Dendritic cell treated with granulocyte-macrophage colony-stimulating factor and Interleukin-4, amounts not matched to agents 40 ng/mL and 50 ng/mL, for 4 days (primary cell): ENCODE measurements around the gene KMT2D.

Experiments used
- H3K27ac Mint-ChIP-seq: one replicate; pipeline ENCODE4 v1.8.0; 2022; ENCODE audit warnings: mild to moderate bottlenecking, mixed read lengths
- H3K27me3 Mint-ChIP-seq: one replicate; pipeline ENCODE4 v1.8.0; 2022; ENCODE audit warnings: mild to moderate bottlenecking, mixed read lengths
- H3K36me3 Mint-ChIP-seq: one replicate; pipeline ENCODE4 v1.8.0; 2022; ENCODE audit warnings: low read depth, mixed read lengths
- H3K4me1 Mint-ChIP-seq: one replicate; pipeline ENCODE4 v1.8.0; 2022; ENCODE audit warnings: low read depth, mixed read lengths
- H3K4me3 Mint-ChIP-seq: one replicate; pipeline ENCODE4 v1.8.0; 2022; ENCODE audit warnings: mild to moderate bottlenecking, moderate library complexity, mixed read lengths
- H3K9me3 Mint-ChIP-seq: one replicate; pipeline ENCODE4 v1.8.0; 2022; ENCODE audit warnings: mixed read lengths
- intact Hi-C: fragments of 100-400 bp; cut with micrococcal nuclease; formaldehyde crosslinking; loops from one replicate; pipeline ENCODE4 v1.15.0; 2022

KMT2D gene

GRCh38 chr12:49092816-49093406 is 32.3 kb upstream of the KMT2D start:
- intact Hi-C loops: no loop called here
- Mint-ChIP-seq H3K4me3 (no peak overlapping the region), H3K27me3 (peaks cover 83% of the 10 kb centered on the region), H3K36me3 (peaks cover 27% of the 10 kb centered on the region), H3K27ac (no peak overlapping the region), H3K4me1 (peaks cover 65% of the 10 kb centered on the region), H3K9me3 (no peaks in the 10 kb centered on the region)

DNA sequence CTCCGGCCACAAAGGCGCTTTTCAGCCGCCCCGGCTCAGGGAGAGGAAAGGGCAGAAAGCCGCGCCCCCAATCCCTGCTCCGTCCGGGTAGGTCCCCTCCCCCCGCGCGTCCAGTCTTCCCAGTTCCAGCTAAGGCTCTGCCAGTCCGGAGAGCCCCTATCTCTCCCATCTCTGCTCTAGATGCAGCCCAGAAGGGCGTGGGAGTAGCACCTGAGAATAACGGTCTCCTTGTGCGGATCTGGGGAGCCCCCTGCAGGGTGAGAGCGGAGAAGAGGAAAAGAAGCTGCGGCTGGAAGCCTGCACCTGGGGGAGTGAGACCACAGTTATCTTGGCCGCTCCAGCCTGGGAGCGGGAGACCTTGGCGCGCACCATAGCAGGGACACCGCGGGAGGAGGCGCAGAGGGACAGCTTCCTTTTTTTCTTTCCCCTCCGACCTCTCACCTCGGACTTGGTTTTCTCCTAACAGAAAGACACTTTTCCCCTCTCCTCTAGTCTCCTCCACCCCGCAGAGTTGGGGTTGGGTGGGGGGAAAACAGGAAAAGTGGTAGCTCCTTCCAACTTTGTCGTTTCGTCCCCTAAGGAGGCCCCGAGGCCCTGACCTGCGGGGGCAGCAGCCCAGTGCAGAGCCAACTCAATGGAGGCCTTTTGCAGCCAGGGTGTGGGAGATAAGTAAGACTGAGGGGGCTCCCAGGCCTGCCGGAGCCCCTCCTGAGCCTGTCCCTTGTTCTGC is 31.7 kb upstream of the KMT2D start:
- Mint-ChIP-seq H3K36me3 (peaks cover 20% of the 10 kb centered on the region), H3K27ac (no peak overlapping the region), H3K9me3 (no peaks in the 10 kb centered on the region), H3K4me1 (peaks cover 65% of the 10 kb centered on the region), H3K4me3 (peak overlapping the region; percentile 53), H3K27me3 (peaks cover 86% of the 10 kb centered on the region)
- intact Hi-C loops: no loop called here

DNA sequence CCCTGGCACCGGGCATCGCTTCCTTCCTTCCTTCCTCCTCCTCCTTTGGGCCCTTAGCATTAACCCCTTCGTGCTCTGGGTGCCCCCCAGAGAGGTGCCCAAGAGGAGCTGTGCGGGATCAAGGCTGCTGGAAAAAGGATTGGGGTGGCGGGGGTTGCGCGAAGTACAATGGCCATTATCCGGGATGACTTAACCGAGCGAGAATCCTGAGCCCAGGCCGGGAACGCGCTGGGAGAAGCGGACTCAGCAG is 31.2 kb upstream of the KMT2D start:
- intact Hi-C loops: no loop called here
- H3K9me3 Mint-ChIP-seq: no peaks in the 10 kb centered on the region
- H3K27ac Mint-ChIP-seq: no peak overlapping the region
- H3K36me3 Mint-ChIP-seq: peaks cover 15% of the 10 kb centered on the region
- H3K27me3 Mint-ChIP-seq: peaks cover 90% of the 10 kb centered on the region
- H3K4me3 Mint-ChIP-seq: peak overlapping the region; percentile 53
- H3K4me1 Mint-ChIP-seq: peaks cover 65% of the 10 kb centered on the region

DNA sequence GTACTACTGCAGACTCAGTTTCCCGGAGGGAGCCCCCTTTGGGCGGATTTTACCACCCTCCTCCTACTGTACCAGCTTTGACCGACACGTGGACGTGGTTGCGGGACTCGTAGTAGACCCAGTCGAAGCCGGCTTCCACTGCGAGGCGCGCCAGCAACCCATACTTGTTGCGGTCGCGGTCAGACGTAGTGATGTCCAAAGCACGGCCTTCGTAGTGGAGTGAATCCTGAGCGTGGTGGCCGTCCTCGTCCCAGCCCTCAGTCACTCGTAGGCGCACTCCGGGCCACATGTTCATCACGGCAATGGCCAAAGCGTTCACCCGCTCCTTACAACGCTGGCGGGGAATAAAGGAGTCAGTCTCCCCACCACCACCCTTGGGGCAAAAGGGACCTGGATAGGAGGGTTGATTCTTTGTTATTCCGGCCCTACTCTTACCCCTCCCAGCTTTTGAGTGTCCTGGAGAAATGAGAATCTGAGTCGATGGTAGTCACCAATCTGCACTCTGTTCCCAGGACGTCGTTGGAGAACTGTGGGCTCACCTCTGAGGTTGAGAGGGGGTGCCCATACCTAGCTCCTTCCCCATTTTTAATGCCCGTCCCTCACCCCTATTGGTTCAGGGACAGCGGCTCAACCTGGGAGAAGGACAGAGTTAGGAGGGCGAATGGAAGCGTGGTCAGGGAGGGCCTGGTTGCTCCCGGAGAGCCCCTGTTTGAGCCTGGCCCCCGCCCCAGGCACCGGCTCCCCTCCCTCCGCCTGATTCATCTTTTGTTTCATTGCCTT is 30.7 kb upstream of the KMT2D start:
- H3K9me3 Mint-ChIP-seq: no peaks in the 10 kb centered on the region
- H3K36me3 Mint-ChIP-seq: peaks cover 10% of the 10 kb centered on the region
- peaks cover 89% of the 10 kb centered on the region for H3K27me3 Mint-ChIP-seq
- peak overlapping the region; percentile 53 for H3K4me3 Mint-ChIP-seq
- intact Hi-C loops: no loop called here
- H3K4me1 Mint-ChIP-seq: peaks cover 65% of the 10 kb centered on the region
- H3K27ac Mint-ChIP-seq: no peak overlapping the region

DNA sequence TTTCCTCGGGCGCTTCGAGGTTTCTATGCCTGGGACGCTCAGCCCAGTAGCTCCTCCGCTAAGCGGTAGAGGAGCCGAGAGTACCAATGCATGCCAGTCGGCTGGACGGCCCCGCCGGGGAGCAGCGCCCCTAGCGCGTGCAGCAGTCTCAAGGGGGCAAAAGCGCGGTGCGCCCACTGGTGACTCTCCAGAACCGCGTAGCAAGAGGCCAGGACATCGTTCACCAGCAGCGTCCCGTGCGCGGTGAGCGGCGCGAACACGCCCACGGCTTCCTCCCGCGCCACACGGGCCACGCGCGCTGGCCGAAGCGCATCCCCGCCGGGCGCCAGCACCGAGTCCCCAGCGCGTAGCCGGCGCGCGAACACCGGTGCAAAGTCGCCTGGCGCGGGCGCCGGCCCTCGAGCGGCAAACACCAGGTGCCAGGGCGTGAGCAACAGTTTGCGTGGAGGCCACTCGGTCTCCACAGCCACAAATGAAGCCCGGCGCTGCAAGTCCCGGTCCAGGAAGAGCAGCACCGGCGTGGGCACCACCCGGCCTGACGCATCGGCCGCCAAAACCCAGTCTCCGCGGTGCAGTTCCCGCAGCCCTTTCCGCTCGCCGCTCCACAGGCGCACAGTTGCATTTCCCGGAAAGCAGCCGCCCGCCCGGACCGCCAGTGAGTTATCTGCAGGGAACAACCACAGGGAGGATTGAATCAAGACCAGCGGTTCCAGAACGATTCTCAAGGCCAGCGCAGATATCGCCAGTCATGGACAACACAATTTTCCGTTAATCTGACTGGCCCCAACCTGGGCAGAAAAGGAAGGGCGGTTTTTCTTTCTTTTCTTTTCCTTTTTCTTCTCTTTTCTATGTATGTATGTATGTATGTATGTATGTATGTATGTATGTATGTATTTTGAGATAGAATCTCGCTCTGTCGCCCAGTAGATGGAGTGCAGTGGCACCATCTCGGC is 29.5 kb upstream of the KMT2D start:
- Mint-ChIP-seq H3K4me1 (peaks cover 61% of the 10 kb centered on the region), H3K27ac (no peak overlapping the region), H3K36me3 (no peaks in the 10 kb centered on the region), H3K27me3 (peaks cover 81% of the 10 kb centered on the region), H3K4me3 (peak overlapping the region; percentile 66), H3K9me3 (no peaks in the 10 kb centered on the region)
- intact Hi-C loops: no loop called here

DNA sequence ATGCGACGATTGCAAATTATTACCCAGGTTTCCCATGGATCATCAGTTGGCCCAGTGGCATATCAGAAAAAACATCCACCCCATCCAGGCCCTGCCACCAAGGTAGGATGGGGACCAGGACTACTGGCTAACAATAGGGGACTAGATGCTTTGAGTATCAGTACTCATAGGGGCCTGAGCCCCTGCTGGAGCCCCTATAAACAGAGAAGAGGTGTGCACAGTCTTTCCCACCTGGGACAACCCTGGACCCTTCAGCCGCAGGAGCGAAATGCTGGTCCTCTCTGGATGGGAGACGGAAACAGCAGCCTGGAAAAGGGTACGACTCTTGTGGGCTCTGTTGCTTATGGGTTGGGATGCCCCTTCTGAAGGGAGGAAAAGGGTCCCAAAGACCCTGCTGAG is 28.3 kb upstream of the KMT2D start:
- Mint-ChIP-seq H3K4me1 (peaks cover 50% of the 10 kb centered on the region), H3K4me3 (no peak overlapping the region), H3K36me3 (no peaks in the 10 kb centered on the region), H3K27me3 (peaks cover 76% of the 10 kb centered on the region), H3K9me3 (no peaks in the 10 kb centered on the region), H3K27ac (no peak overlapping the region)
- intact Hi-C loops: loop anchor here (1.0 kb wide), 2 partner anchors 32 to 146 kb away; no protein-coding TSS in a partner anchor

DNA sequence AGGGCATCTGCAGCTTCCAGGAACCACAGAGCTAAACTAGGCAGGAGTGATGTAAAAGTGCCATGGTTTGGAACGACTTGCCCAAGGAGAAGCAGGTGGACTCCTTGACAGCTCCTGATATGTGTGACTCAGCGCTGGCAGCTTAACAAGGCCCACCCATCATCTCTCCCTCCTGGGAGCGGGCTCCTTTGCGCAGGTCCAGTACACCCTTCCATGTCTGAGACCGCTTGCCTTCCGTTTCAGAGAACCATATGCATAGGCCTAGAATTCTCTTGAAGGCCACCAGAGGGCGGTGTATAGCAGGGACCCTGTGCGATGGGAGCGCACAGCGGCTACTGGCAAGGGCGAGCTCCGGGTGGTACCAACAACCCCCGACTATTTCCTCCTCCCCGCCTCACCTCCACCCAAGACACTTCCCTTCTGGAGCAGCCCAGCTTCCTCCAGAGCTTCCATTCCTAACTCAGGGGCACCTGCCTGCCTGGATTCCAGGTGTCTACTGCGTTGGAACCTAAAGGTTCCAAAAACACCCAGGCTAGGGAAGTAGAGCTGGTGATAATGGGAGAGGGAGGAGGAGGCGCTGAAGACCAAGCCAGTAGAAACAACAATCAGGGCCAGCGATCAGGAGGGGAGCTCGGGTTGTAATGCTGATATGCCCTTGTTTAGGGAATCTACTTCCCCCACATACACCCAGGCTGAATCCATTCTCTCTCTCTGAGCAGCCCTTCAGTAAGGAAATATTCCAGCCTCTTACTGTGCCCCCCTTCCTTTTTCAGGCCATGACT is 27.7 kb upstream of the KMT2D start:
- peaks cover 70% of the 10 kb centered on the region for H3K27me3 Mint-ChIP-seq
- H3K27ac Mint-ChIP-seq: no peak overlapping the region

GRCh38 chr12:49086116-49086515 is 25.5 kb upstream of the KMT2D start:
- Mint-ChIP-seq H3K4me3 (no peak overlapping the region), H3K36me3 (no peaks in the 10 kb centered on the region), H3K9me3 (no peaks in the 10 kb centered on the region), H3K4me1 (peaks cover 28% of the 10 kb centered on the region), H3K27ac (no peak overlapping the region), H3K27me3 (peaks cover 51% of the 10 kb centered on the region)
- intact Hi-C loops: no loop called here

More for the DNA sequence above, 27.7 kb upstream of the KMT2D start:
- no peaks in the 10 kb centered on the region for H3K36me3 Mint-ChIP-seq
- no peaks in the 10 kb centered on the region for H3K9me3 Mint-ChIP-seq
- H3K4me3 Mint-ChIP-seq: peak overlapping the region; percentile 48
- H3K4me1 Mint-ChIP-seq: peaks cover 45% of the 10 kb centered on the region
- intact Hi-C loops: loop anchor here (1.0 kb wide), 2 partner anchors 33 to 147 kb away; no protein-coding TSS in a partner anchor

GRCh38 chr12:49084438-49084837 is 23.8 kb upstream of the KMT2D start:
- Mint-ChIP-seq H3K36me3 (no peaks in the 10 kb centered on the region), H3K4me1 (peaks cover 11% of the 10 kb centered on the region), H3K27me3 (peaks cover 41% of the 10 kb centered on the region), H3K27ac (no peak overlapping the region), H3K9me3 (no peaks in the 10 kb centered on the region), H3K4me3 (no peak overlapping the region)
- intact Hi-C loops: no loop called here

- Mint-ChIP-seq H3K27ac (no peak overlapping the region), H3K36me3 (no peaks in the 10 kb centered on the region), H3K9me3 (no peaks in the 10 kb centered on the region), H3K4me1 (no peaks in the 10 kb centered on the region), H3K4me3 (no peak overlapping the region), H3K27me3 (peaks cover 18% of the 10 kb centered on the region)
- intact Hi-C loops: no loop called here
Observed at GRCh38 chr12:49079793-49080192, 19.2 kb upstream of the KMT2D start.

DNA sequence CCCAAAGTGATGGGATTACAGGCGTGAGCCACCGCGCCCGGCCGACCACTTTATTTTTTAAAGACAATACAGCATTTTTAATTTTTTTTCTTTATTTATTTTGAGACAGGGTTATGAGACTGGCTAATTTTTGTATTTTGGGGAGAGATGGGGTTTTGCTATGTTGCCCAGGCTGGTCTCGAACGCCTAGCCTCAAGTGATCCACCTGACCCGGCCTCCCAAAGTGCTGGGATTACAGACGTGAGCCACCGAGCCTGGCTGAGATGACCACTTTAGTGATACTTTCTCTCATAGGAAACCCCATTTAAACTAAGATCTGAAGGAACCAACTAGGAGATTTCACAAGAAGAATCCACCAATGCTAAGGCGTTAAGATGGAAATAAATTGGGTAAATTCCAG is 10.4 kb upstream of the KMT2D start:
- H3K4me3 Mint-ChIP-seq: no peak overlapping the region
- no peaks in the 10 kb centered on the region for H3K9me3 Mint-ChIP-seq
- peaks cover 7% of the 10 kb centered on the region for H3K36me3 Mint-ChIP-seq
- H3K4me1 Mint-ChIP-seq: peaks cover 16% of the 10 kb centered on the region
- H3K27ac Mint-ChIP-seq: peak overlapping the region; percentile 3
- no peaks in the 10 kb centered on the region for H3K27me3 Mint-ChIP-seq
- intact Hi-C loops: no loop called here

GRCh38 chr12:49069507-49070346 is 9.1 kb upstream of the KMT2D start, which contains the start of gene RHEBL1:
TSS of gene RHEBL1 (minus strand) at chr12:49069979. CDS start at chr12:49069785, 194 bp downstream.
- H3K4me3 Mint-ChIP-seq: peak within 1 kb of the TSS; percentile 85
- intact Hi-C loops: loop anchor here (1.0 kb wide), 1 partner anchor 62 kb away; the partner anchor contains the start of gene TUBA1B
- no peaks in the 10 kb centered on the region for H3K27me3 Mint-ChIP-seq
- H3K36me3 Mint-ChIP-seq: peaks cover 7% of the 10 kb centered on the region
- peaks cover 16% of the 10 kb centered on the region for H3K4me1 Mint-ChIP-seq
- H3K9me3 Mint-ChIP-seq: no peaks in the 10 kb centered on the region
- H3K27ac Mint-ChIP-seq: peak within 1 kb of the TSS; percentile 87
